ENCODE results near the gene ODAD3. TPM values are rescaled to one million over a fixed set of nuclear protein-coding genes. Genes with fewer than 3 reads are reported as not detected.
A peak's percentile ranks its signal among the peaks of the same experiment; 100 is the strongest.
"Not testable (repeated sequence)": the region's sequence is repeated elsewhere in the genome, so short reads cannot be mapped to it uniquely, and the experiment has no call there.

Gene ODAD3
- polyA plus RNA-seq, 12 donors, result 0.16 to 0.41 (median 0.29) TPM; not detected in 2

GRCh38 chr19:11406703-11407236 lies 28.2 kb downstream of the ODAD3 start:
- not testable (repeated sequence) for DNase-seq

DNA sequence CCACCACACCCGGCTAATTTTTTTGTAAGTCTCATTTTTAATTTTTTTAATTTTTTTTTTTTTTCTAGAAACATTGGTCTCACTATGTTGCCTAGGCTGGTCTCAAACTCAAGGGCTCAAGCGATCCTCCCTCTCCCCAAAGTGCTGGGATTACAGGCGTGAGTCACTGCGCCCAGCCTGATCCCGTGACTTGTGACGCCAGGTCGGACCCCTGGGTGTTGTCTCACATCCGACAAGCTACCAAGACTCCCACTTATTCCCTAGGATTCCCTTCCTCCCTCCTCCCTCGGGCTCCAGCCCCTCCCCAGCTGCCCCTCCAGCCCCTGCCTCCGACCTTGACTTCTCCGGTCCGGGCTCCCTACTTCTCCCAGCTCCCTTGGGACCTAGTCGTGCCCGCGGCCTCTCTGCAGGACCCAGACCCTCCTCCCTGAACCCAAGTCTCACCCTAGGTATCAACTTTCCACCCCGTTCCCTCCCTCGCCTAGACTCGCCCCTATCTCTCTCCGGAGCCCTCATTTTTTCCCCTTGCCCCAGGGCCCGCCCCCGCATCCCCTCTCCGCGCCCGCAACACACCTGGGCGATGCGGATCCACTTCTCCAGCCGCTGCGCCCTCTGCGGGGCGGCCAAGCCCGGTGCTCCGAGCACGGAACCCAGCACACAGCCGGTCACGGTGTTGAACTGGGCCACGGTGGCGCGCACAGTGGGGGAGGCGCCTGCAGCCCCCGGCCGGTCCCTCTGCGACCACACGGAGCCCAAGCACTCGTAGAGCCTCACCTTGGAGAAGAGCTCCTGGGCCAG lies 28.9 kb downstream of the ODAD3 start:
- DNase-seq, result no peak

- no peak for DNase-seq
These were observed 30.2 kb downstream of the ODAD3 start for GRCh38 chr19:11404588-11405222.

DNA sequence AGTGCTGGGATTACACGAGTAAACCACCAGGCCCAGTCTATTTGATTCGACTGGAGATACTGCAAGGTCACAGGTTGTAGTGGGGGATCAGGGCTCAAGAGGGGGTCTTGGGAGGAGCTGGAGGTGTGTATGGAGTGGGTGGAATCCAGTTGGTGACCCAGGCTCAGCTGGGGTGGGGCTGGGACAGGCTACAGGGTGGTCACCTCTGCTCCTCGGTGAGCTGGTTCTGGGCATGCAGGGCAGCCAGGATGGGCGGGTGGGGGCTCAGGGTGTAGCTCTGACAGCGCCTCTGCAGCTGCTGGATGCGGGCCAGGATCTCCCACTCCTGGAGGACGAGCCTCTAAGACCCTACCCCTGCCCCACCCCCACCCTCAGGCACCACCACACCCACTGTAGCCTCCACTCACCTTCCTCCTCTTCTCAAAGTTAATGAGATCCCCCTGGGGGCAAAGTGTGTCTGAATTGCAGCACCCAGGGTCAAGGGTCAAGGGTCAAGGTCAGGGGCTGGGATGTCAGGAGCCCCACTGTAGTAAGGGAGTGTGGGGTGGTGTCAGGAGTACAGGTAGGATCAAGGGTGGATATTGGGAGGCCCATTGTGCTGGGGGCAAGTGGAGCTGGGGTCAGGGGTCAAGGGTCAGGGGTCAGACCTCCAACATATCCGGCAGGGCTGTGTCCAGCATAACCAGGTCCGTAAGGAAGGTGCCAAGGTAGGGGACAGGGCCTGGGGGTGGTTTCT lies 32.9 kb downstream of the ODAD3 start:
- DNase-seq, result no peak

DNA sequence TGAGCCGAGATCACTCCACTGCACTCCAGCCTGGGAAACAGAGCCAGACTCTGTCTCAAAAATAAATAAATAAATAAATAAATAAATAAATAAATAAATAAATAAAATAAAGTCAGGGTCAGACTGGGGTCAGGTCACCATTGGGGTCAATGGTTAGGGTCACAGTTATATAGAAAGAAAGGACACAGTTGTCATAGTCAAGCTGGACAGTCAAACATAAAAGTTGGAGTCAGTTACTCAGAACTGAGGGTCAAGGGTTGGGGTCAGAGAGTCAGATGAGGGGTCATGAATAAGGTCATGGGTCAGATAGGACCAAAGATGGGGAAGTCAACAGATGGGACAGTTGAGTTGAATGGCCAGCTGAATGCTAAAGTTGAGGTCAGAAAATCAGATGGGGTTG lies 34.1 kb downstream of the ODAD3 start:
- DNase-seq, result no peak

DNA sequence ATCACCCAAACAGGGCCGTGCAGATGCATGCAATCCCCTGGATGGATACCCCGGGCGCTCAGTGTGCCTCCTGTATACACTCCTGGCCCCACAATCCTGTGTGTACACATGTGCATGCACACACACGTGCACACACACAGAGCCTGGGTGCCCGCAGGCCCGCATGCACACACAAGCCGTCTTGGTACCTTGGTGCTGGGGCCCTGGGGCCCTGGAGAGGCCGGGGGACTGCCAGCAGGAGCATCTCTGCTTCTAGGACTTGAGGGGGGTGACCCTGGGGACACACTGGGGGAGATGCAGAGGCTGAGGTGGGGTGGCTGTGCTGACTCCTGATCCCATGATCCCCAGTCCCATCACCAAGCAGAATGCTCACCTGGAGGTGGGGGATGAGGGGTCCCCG lies 35.3 kb downstream of the ODAD3 start:
- DNase-seq, result no peak

DNA sequence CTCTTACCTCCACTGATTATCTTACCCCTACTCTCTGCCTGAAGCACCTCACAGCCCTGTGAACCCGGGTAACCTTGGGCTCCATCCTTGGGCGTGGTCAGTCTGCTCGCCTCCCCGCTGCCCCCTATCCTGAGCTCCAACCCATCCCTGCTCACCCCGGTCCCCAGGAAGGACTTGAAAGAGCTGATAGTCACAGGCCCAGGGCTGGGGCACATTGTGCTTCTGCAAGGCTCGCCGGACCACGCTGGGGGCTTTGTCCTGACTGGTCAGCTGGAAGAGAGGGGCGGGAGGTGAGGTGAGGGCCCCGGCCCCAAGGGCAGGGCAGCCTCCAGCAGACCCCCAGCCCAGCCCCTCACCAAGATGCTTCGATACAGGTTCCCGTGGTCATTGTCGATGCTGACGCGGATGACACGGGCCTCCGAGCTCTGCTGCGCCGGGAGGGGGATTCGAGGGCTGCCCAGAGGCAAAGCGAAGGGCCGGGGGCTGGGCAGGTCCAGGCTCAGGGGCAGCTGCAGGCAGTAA lies 37.8 kb downstream of the ODAD3 start:
- DNase-seq, result no peak

- no peak for DNase-seq
These were observed 43.8 kb downstream of the ODAD3 start for GRCh38 chr19:11390933-11391680.

- no peak for DNase-seq
These were observed 44.6 kb downstream of the ODAD3 start for GRCh38 chr19:11390359-11390758.

DNA sequence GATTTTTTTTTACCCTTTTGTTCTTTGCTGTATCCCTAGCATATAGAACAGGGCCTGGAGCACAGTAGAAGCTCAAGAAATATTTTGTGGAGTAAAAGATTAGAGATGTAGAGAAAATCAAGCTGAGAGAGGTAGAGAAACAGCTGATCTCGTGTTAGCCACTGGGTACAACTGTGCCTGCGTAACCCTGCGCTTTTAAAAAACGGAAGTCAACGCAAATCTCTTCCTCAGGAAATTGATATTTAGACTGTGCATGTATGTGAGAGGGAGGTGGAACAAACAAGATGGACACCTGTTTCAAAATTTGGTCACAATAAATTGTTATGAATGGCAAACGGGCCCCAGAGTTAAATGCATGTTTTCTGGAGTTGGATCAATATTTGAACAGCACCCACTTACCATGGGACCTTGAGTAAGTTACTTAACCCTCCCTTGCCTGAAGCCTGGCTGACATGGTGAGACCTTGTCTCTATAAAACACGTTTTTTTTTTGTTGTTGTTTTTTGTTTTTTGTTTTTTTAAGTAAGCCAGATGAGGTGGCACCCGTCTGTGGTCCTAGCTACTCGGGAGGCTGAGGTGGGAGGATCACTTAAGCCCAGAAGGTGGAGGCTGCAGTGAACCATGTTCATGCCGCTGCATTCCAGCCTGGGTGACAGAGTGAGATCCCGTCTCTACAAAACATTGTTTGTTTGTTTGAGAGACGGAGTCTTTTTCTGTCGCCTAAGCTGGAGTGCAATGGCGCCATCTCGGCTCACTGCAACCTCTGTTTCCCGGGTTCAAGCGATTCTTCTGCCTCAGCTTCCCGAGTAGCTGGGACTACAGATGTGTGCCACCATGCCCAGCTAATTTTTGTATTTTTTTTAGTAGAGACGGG lies 47.5 kb downstream of the ODAD3 start:
- DNase-seq, result no peak

DNA sequence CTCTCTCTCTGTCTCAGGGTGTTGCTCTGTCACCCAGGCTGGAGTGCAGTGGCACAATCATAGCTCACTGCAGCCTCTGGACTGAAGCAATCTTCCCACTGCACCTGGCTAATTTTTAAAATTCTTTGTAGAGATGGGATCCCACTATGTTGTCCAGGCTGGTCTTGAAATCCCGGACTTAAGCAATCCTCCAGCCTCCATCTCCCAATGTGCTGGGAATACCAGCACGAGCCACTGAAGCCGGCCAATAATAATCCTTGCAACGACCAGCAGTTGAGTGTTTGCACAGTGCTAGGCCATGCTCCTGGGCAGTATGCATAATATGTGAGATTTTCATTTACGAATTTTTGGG lies 50.2 kb downstream of the ODAD3 start:
- DNase-seq, result no peak

DNA sequence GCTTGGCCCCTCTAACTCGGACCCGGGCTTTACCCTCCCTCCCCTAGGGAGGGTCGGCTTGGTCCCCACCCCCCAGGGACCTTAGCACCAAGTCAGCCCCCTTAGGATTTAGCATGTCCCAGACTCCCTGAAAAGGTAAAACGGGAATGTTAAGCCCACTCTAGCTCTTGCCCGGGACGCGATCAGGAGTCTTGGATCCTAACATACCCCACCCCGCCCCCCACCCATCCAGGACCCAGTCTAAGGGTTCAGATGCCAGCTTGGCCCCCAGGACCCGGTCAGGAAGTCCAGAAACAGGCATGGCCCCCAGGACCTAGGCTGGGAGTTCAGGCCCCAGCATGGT lies 51.2 kb downstream of the ODAD3 start:
- DNase-seq, result no peak

DNA sequence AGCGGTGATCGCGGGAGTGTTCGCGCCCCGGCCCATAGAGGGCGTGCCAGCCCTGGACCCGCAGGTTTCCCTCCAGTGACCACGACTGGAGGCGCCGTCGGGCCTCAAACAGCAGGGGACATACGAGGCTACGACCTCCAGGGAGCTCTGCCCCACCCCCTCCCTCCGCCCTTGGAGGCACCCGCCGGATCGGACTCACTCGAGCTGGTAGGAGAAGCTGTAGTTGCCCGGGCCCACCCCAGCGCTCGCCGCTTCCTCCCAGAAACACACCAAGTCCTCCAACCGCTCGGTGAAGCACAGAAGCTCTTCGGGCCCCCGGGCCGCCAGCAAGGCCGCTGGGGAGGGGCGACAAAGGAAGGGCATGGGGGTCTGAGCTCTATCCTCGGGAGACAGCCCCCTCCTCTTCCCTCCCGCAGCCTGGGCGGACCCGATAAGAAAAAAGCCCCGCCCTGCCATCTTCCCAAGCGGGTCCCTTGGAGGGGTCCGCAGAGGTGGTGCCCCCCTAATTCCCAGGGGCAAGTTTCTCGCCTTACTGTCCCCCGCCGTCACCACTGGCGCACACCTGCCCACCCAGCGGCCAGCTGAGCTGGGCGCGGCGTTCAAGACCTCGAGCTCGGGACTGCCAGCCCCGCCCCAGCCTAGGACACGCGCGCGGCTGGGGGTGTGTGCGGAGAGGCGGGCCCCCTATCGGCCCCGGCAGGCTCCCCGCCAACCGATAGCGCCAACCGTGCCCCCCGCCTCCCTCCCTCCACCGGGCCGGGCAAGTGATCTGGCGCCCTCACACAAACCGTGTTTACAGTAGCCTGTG lies 51.8 kb downstream of the ODAD3 start:
- no peak for DNase-seq

- peak; percentile 96 for DNase-seq
These were observed 54.0 kb downstream of the ODAD3 start for GRCh38 chr19:11380653-11381537.

DNA sequence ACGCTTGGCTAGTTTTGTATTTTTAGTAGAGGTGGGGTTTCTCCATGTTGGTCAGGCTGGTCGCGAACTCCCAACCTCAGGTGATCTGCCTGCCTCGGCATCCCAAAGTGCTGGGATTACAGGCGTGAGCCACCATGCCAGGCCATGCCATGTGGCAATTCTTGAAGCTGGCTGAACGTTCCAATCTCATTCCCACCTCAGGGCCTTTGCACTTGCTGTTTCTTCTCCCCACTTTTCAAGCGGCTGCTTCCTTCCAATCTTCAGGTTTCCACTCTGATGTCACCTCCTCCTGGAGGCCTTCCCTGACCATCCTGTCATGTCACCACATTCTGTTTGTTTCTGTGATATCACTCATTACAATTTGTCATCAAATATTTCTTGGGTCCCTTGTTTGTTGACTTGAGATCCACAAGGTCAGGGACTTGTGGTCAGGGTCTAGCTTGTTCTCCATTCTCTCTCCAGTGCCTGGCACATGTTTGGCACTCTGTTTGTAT lies 55.0 kb downstream of the ODAD3 start:
- no peak for DNase-seq

- not testable (repeated sequence) for DNase-seq
These were observed 55.6 kb downstream of the ODAD3 start for GRCh38 chr19:11379269-11379845.

GRCh38 chr19:11378319-11379189 lies 56.4 kb downstream of the ODAD3 start:
- DNase-seq, result no peak
